Fibroblast of lung (primary cell): Measurements from ENCODE around the gene WDR76. TPM values are rescaled to one million over a fixed set of nuclear protein-coding genes. Genes with fewer than 3 reads are reported as not detected.

Source experiments
- DNase-seq, 2 donors: peaks; one replicate each; pipeline versions ENCODE4 v3.0.0 to v3.0.0-alpha.2; 2010; ENCODE audit warnings: low read depth in 2 of 2
- H2AFZ ChIP-seq: 2 replicates; pipeline ENCODE4 v1.5.1; 2012; ENCODE audit warnings: low read length, control low read depth, inconsistent platforms
- H3K27ac ChIP-seq: 2 replicates; pipeline ENCODE4 v1.5.1; 2011; ENCODE audit warnings: low read length, control low read depth; ENCODE audit not compliant: insufficient read depth
- H3K27me3 ChIP-seq: 2 replicates; pipeline ENCODE4 v1.5.1; 2011; ENCODE audit warnings: mild to moderate bottlenecking, low read length; ENCODE audit not compliant: control insufficient read depth, insufficient read depth
- H3K36me3 ChIP-seq: 2 replicates; pipeline ENCODE4 v1.5.1; 2011; ENCODE audit warnings: low read length; ENCODE audit not compliant: control insufficient read depth, insufficient read depth
- H3K4me1 ChIP-seq: 2 replicates; pipeline ENCODE4 v1.5.1; 2011; ENCODE audit warnings: low read length; ENCODE audit not compliant: control insufficient read depth, insufficient read depth; ENCODE audit errors: extremely low read depth
- H3K4me2 ChIP-seq: 2 replicates; pipeline ENCODE4 v1.5.1; 2011; ENCODE audit warnings: low read length, control low read depth; ENCODE audit not compliant: insufficient read depth; ENCODE audit errors: extremely low read depth
- H3K4me3 ChIP-seq, 4 experiments: fragments of 200-600 bp in 1 of 4; sonication (generic) in 1 of 4; replicated peaks in 1 of 4; 2 replicates each; pipeline ENCODE4 v1.5.1; 2011 to 2016; ENCODE audit warnings: low read length in 4 of 4, low read depth in 3 of 4, mild to moderate bottlenecking in 3 of 4, control low read depth in 2 of 4, inconsistent platforms in 1 of 4, mixed read lengths in 1 of 4; ENCODE audit not compliant: insufficient read depth in 1 of 4; ENCODE audit errors: control extremely low read depth in 1 of 4
- H3K79me2 ChIP-seq: 2 replicates; pipeline ENCODE4 v1.5.1; 2012; ENCODE audit warnings: mild to moderate bottlenecking, low read length, inconsistent platforms; ENCODE audit not compliant: control insufficient read depth, insufficient read depth
- H3K9ac ChIP-seq: 2 replicates; pipeline ENCODE4 v1.5.1; 2011; ENCODE audit warnings: mild to moderate bottlenecking, low read length, control low read depth; ENCODE audit not compliant: insufficient read depth
- H3K9me3 ChIP-seq: 2 replicates; pipeline ENCODE4 v1.5.1; 2012; ENCODE audit warnings: low read depth, low read length; ENCODE audit not compliant: control insufficient read depth, insufficient read depth
- H4K20me1 ChIP-seq: 2 replicates; pipeline ENCODE4 v1.5.1; 2011; ENCODE audit warnings: low read length; ENCODE audit not compliant: control insufficient read depth, insufficient read depth; ENCODE audit errors: extremely low read depth
- EZH2 ChIP-seq: IDR thresholded peaks from 2 replicates; pipeline ENCODE4 v1.5.1; 2012; ENCODE audit warnings: low read length, control low read depth, mild to moderate bottlenecking; ENCODE audit errors: missing control alignments
- polyA plus RNA-seq, 2 donors: library from polyadenylated mRNA; depleted of rRNA in 1 of 2; stranded (reverse) in 1 of 2; unstranded in 1 of 2; fragments of >200 nt; gene quantifications; 2 replicates each; pipeline ENCODE4 v1.2.1, GENCODE V29; 2011 to 2012; ENCODE audit warnings: missing spikeins in 1 of 2
- total RNA-seq: library from RNA; depleted of rRNA; stranded (reverse); fragments of >200 nt; gene quantifications from 2 replicates; pipeline ENCODE4 v1.2.1, GENCODE V29; 2014
- TF ChIP-seq, protein P1 (sequence below), 2 donors: IDR thresholded peaks in 1 of 2; conservative IDR thresholded peaks in 1 of 2; 1 replicate in 1 of 2; 2 replicates in 1 of 2; pipeline ENCODE4 v1.5.1; 2011 to 2012; ENCODE audit warnings: low read length in 2 of 2, control low read depth in 1 of 2, inconsistent platforms in 1 of 2, low read depth in 1 of 2, mild to moderate bottlenecking in 1 of 2

Gene WDR76
- total and polyA plus RNA-seq, 2 donors (not counting 1 experiment from before 2014, with no cell fraction given) = 5.8 to 11.6 TPM

- Histone ChIP-seq H3K36me3 (peaks cover 3% of the 10 kb centered on the region), H4K20me1 (no peaks in the 10 kb centered on the region), H3K27ac (no peak overlapping the region), H3K9me3 (no peaks in the 10 kb centered on the region), H3K79me2 (no peaks in the 10 kb centered on the region), H2AFZ (no peak overlapping the region), H3K4me3 (no peak overlapping the region), H3K4me1 (no peaks in the 10 kb centered on the region), H3K9ac (no peak overlapping the region), H3K4me2 (no peak overlapping the region), H3K27me3 (no peaks in the 10 kb centered on the region)
- TF ChIP-seq, protein P1, sequence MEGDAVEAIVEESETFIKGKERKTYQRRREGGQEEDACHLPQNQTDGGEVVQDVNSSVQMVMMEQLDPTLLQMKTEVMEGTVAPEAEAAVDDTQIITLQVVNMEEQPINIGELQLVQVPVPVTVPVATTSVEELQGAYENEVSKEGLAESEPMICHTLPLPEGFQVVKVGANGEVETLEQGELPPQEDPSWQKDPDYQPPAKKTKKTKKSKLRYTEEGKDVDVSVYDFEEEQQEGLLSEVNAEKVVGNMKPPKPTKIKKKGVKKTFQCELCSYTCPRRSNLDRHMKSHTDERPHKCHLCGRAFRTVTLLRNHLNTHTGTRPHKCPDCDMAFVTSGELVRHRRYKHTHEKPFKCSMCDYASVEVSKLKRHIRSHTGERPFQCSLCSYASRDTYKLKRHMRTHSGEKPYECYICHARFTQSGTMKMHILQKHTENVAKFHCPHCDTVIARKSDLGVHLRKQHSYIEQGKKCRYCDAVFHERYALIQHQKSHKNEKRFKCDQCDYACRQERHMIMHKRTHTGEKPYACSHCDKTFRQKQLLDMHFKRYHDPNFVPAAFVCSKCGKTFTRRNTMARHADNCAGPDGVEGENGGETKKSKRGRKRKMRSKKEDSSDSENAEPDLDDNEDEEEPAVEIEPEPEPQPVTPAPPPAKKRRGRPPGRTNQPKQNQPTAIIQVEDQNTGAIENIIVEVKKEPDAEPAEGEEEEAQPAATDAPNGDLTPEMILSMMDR (conservative IDR thresholded peaks at IDR 0.05 in 1 of 2, IDR thresholded peaks at IDR 0.05 in 1 of 2; ENCODE audit: low read depth in 1 of 2, low read length in 2 of 2) = no peak
- TF ChIP-seq EZH2 = no peak
- DNase-seq = peak in 1 of 2 donors; percentile 25
Observed at GRCh38 chr15:43880406-43881194, 53.8 kb downstream of the WDR76 start.

GRCh38 chr15:43881245-43881644 is 54.4 kb downstream of the WDR76 start:
- Histone ChIP-seq H3K79me2 (no peaks in the 10 kb centered on the region), H3K27me3 (no peaks in the 10 kb centered on the region), H2AFZ (no peak overlapping the region), H3K4me2 (no peak overlapping the region), H3K9me3 (no peaks in the 10 kb centered on the region), H3K36me3 (peaks cover 5% of the 10 kb centered on the region), H3K27ac (no peak overlapping the region), H4K20me1 (no peaks in the 10 kb centered on the region), H3K9ac (no peak overlapping the region), H3K4me1 (no peaks in the 10 kb centered on the region), H3K4me3 (no peak overlapping the region)
- DNase-seq = no peak
- TF ChIP-seq, protein P1 (conservative IDR thresholded peaks at IDR 0.05 in 1 of 2, IDR thresholded peaks at IDR 0.05 in 1 of 2; ENCODE audit: low read depth in 1 of 2, low read length in 2 of 2) = no peak
- no peak for TF ChIP-seq EZH2

GRCh38 chr15:43881944-43882343 is 55.1 kb downstream of the WDR76 start:
- H3K27ac ChIP-seq = no peak overlapping the region
- H4K20me1 ChIP-seq = no peaks in the 10 kb centered on the region
- no peak overlapping the region for H3K9ac ChIP-seq
- no peaks in the 10 kb centered on the region for H3K4me1 ChIP-seq
- H3K4me2 ChIP-seq = no peak overlapping the region
- peaks cover 5% of the 10 kb centered on the region for H3K36me3 ChIP-seq
- no peak for DNase-seq
- no peak overlapping the region for H3K4me3 ChIP-seq
- TF ChIP-seq EZH2 = no peak
- TF ChIP-seq, protein P1 (conservative IDR thresholded peaks at IDR 0.05 in 1 of 2, IDR thresholded peaks at IDR 0.05 in 1 of 2; ENCODE audit: low read depth in 1 of 2, low read length in 2 of 2) = peak; percentile 22 to 43
- H3K9me3 ChIP-seq = no peaks in the 10 kb centered on the region
- H3K27me3 ChIP-seq = no peaks in the 10 kb centered on the region
- H3K79me2 ChIP-seq = no peaks in the 10 kb centered on the region
- H2AFZ ChIP-seq = no peak overlapping the region
